ENCODE measurements around the gene CPAMD8.
"Not testable (repeated sequence)": the region's sequence is repeated elsewhere in the genome, so short reads cannot be mapped to it uniquely, and the experiment has no call there.

The CPAMD8 gene

DNA sequence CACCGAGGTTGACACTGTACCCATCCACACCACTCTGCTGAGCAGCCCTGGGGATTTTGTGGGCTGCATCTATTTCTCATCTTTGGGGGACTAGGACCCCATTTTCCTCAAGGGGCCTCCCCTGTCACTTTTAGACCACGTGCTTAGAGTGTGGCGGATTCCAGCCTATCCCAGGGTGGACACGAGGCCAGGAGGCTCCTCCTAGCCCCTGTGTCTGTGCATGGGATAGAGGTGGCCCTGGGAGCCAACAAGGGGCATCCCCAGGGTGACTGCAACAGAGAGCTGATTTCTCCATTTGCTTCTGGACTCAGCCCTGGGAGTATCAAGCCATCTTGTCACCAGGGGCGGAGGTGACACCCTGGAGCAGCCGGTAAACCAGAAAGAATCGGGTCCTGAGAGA lies 24.2 kb downstream of the CPAMD8 start:
- H3K4me3 ChIP-seq (ENCODE audit: low read length), result no peak overlapping the region
- TF ChIP-seq, protein P1, sequence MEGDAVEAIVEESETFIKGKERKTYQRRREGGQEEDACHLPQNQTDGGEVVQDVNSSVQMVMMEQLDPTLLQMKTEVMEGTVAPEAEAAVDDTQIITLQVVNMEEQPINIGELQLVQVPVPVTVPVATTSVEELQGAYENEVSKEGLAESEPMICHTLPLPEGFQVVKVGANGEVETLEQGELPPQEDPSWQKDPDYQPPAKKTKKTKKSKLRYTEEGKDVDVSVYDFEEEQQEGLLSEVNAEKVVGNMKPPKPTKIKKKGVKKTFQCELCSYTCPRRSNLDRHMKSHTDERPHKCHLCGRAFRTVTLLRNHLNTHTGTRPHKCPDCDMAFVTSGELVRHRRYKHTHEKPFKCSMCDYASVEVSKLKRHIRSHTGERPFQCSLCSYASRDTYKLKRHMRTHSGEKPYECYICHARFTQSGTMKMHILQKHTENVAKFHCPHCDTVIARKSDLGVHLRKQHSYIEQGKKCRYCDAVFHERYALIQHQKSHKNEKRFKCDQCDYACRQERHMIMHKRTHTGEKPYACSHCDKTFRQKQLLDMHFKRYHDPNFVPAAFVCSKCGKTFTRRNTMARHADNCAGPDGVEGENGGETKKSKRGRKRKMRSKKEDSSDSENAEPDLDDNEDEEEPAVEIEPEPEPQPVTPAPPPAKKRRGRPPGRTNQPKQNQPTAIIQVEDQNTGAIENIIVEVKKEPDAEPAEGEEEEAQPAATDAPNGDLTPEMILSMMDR (conservative IDR thresholded peaks at IDR 0.05; ENCODE audit: low read length), result no peak
- DNase-seq (ENCODE audit: low read depth), result no peak

DNA sequence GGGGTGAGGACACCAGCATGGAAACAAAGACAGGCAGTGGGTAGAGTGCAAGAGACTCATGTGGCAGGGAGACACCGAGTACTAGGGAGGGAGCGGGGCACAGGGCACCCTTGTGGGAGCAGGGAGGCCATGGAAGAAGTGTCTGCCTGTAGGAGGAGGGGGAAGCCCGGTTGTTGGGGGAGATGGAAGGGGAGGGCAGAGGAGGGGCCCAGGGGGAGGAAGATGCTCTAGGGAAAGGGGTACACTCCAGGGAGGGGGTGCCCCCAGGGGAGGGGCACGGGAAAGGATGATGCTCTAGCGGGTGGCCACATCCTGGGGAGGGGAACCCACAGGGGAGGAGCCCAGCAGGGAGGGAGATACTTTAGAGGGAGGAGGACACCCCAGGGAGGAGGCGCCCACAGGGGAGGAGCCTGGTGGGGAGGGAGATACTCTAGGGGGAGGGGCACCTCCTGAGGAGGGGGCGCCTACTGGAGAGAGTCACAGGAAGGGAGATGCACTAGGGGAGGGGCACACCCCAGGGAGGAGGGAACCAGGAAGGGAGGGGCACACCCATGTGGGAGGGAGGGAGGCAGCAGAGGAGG lies 24.9 kb downstream of the CPAMD8 start:
- TF ChIP-seq, protein P1 (conservative IDR thresholded peaks at IDR 0.05; ENCODE audit: low read length), result no peak
- H3K4me3 ChIP-seq (ENCODE audit: low read length), result no peak overlapping the region
- no peak for DNase-seq (ENCODE audit: low read depth)

DNA sequence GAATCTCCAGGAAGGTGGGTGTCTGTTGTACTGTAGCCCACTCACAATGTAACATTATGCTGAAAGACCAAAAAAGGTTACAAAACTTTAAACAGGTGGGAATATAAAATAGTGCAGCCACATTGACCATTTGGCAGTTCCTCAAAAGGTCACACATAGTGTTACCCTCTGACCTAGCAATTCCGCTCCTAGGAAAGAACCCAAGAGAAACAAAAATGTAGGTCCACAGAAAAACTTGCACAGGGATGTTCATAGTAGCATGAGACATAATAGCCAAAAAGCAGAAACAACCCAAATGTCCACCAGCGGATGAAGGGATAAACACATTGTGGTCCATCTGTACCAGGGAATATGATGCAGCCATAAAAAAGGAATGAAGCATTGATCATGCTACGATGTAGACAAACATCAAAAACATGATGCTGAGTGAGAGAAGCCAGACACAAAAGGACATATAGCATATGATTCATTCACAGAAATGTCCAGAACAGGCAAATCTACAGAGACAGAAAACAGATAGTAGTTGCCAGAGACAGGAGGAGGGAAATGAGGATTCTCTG lies 27.9 kb downstream of the CPAMD8 start:
- DNase-seq (ENCODE audit: low read depth), result no peak
- no peak overlapping the region for H3K4me3 ChIP-seq (ENCODE audit: low read length)
- TF ChIP-seq, protein P1 (conservative IDR thresholded peaks at IDR 0.05; ENCODE audit: low read length), result no peak

DNA sequence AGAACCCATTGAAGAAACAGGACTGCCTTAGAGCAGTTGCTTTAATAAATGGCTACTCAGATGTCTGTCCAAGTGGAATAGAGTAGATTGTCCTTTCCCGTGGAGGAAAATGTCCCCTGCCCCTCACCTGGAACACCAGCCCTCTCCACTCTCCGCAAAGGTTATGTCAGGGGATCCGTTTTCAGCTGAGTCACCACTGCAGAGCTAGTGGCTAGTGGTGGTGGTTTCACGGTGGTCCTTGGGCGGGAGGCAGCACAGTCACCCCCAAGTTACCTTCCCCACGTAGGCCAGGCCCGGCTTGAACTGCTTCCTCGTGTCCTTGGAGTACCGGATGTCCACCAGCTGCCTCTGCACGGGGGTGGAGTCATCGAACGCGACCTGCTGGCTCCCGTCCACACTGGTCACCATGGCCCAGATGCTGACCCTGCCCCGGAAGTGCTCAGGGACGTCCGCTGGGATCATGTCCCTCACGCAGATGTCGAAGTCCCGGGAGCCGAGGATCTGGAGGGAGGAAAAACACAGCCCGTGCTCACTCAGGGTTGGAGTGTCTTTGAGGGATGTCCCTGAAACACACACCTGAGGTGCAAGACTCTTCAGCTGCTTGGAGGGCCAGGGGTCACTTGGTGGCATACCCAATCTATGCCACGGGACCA lies 29.6 kb downstream of the CPAMD8 start:
- DNase-seq (ENCODE audit: low read depth); H3K4me3 ChIP-seq (ENCODE audit: low read length): not testable (repeated sequence)

DNA sequence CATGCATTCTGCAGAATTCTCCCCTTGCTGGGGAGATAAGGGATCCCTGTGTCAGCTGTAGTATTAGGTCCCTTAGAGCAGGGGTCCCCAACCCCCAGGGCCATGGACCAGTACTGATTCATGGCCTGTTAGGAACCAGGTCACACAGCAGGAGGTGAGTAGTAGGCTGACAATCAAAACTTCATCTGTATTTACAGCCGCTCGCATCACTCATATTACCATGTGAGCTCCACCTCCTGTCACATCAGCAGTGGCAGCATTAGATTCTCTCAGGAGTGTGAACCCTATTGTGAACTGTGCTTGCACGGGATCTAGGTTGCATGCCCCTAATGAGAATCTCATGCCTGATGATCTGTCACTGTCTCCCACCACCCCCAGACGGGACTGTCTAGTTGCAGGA lies 37.9 kb downstream of the CPAMD8 start:
- TF ChIP-seq, protein P1 (conservative IDR thresholded peaks at IDR 0.05; ENCODE audit: low read length), result no peak
- no peak for DNase-seq (ENCODE audit: low read depth)
- H3K4me3 ChIP-seq (ENCODE audit: low read length), result no peak overlapping the region

DNA sequence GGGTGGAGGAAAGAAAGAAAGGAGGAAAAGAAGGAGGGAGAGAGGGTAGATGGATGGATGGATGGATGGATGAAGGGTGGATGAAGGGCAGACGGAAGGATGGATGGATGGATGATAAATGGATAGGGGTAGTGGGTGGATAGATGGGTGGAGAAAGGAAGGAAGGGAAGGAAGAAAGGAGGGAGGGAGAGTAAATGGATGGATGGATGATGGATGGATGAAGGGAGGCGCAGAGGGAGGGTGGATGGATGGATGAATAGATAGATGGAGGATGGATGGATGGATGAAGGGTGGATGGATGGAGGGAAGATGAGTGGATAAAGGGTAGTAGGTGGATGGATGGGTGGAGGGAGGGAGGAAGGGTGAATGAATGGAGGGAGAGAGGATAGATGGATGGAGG lies 41.2 kb downstream of the CPAMD8 start:
- no peak overlapping the region for H3K4me3 ChIP-seq (ENCODE audit: low read length)
- no peak for DNase-seq (ENCODE audit: low read depth)
- TF ChIP-seq, protein P1 (conservative IDR thresholded peaks at IDR 0.05; ENCODE audit: low read length), result no peak

DNA sequence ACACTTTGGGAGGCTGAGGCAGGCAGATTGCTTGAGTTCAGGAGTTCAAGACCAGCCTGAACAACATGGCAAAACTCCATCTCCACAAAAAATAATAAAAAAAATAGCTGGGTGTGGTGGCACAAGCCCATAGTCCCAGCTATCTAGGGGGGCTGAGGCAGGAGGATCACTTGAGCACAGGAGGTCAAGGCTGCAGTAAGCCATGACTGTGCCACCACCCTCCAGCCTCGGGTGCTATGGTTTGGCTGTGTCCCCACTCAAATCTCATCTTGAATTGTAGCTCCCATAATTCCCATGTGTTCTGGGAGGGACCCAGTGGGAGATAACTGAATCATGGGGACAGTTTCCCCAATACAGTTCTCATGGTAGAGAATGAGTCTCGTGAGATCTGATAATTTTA lies 44.0 kb downstream of the CPAMD8 start:
- not testable (repeated sequence) for DNase-seq (ENCODE audit: low read depth); H3K4me3 ChIP-seq (ENCODE audit: low read length)
